Uterus (tissue), 4 donors: ENCODE data around the gene DMAC2L. TPM values are rescaled to one million over a fixed set of nuclear protein-coding genes. Genes with fewer than 3 reads are reported as not detected.
A peak's percentile ranks its signal among the peaks of the same experiment; 100 is the strongest.
"Not testable (repeated sequence)": the region's sequence is repeated elsewhere in the genome, so short reads cannot be mapped to it uniquely, and the experiment has no call there.

ENCODE experiments used
- DNase-seq, 2 donors: peaks; one replicate each; pipeline ENCODE4 v3.0.0-alpha.2; 2019 to 2020
- H3K27ac ChIP-seq, 2 donors: fragments of 200-600 bp; sonication (generic); 1 replicate in 1 of 2; 2 replicates in 1 of 2; pipeline ENCODE4 v1.5.1; 2016 to 2018
- H3K27me3 ChIP-seq, 2 donors: fragments of 200-600 bp; sonication (generic); one replicate each; pipeline ENCODE4 v1.5.1; 2018 to 2019; ENCODE audit warnings: control low read depth in 1 of 2
- H3K36me3 ChIP-seq, 2 donors: fragments of 200-600 bp; sonication (generic); one replicate each; pipeline ENCODE4 v1.5.1; 2019; ENCODE audit warnings: control low read depth in 1 of 2
- H3K4me1 ChIP-seq, 2 donors: fragments of 200-600 bp; sonication (generic); one replicate each; pipeline ENCODE4 v1.5.1; 2018 to 2019; ENCODE audit warnings: control low read depth in 1 of 2
- H3K4me3 ChIP-seq, 2 donors: fragments of 200-600 bp; sonication (generic); 1 replicate in 1 of 2; 2 replicates in 1 of 2; pipeline ENCODE4 v1.5.1; 2018 to 2019; ENCODE audit warnings: mild to moderate bottlenecking in 1 of 2
- H3K9me3 ChIP-seq, 2 donors: fragments of 200-600 bp; sonication (generic); one replicate each; pipeline ENCODE4 v1.5.1; 2019; ENCODE audit warnings: control low read depth in 1 of 2
- CTCF ChIP-seq, 4 experiments: fragments of 200-600 bp in 2 of 4; fragments of 450-650 bp in 2 of 4; sonication (generic) in 2 of 4; IDR thresholded peaks; one replicate each; pipeline ENCODE4 v1.5.1; 2016 to 2019; ENCODE audit warnings: antibody characterized with exemption in 4 of 4, mild to moderate bottlenecking in 2 of 4, moderate library complexity in 1 of 4
- POLR2A ChIP-seq, 2 donors: fragments of 450-650 bp; IDR thresholded peaks; one replicate each; pipeline ENCODE4 v1.6.1; 2016; ENCODE audit warnings: antibody characterized with exemption in 2 of 2, mild to moderate bottlenecking in 1 of 2, moderate library complexity in 1 of 2
- intact Hi-C: fragments of 100-400 bp; cut with DNase I; formaldehyde crosslinking; loops from one replicate; pipeline ENCODE4 v1.15.1; 2023; ENCODE audit warnings: low total_unique reads
- total RNA-seq, 4 donors: library from RNA; depleted of rRNA in 3 of 4; stranded (reverse); fragments of >200 nt in 3 of 4; gene quantifications; one replicate each; pipeline versions ENCODE4 v1.1.0 to v1.2.4, GENCODE V29; 2014 to 2023
- donor health status: DM: yes; HTN: yes; CAD: no.

DMAC2L gene
- total RNA-seq, 4 donors from 2014 or later, result 13.1 to 48.4 (median 20.4) TPM

- TF ChIP-seq POLR2A (IDR thresholded peaks at IDR 0.05) (no peak), CTCF (IDR thresholded peaks at IDR 0.05) (no peak)
- Histone ChIP-seq H3K4me3 (no peak overlapping the region), H3K27ac (peak overlapping the region in 1 of 2 donors; percentile 96), H3K9me3 (no peaks in the 10 kb centered on the region), H3K36me3 (no peaks in the 10 kb centered on the region), H3K27me3 (no peaks in the 10 kb centered on the region), H3K4me1 (peaks cover 2 to 8% of the 10 kb centered on the region in 2 donors)
- intact Hi-C loops, result loop anchor here (10.0 kb wide), 1 partner anchor 46 kb away; the partner anchor contains the start of gene CDKL1
- no peak for DNase-seq
Observed at GRCh38 chr14:50348933-50349332, 36.8 kb downstream of the DMAC2L start.

DNA sequence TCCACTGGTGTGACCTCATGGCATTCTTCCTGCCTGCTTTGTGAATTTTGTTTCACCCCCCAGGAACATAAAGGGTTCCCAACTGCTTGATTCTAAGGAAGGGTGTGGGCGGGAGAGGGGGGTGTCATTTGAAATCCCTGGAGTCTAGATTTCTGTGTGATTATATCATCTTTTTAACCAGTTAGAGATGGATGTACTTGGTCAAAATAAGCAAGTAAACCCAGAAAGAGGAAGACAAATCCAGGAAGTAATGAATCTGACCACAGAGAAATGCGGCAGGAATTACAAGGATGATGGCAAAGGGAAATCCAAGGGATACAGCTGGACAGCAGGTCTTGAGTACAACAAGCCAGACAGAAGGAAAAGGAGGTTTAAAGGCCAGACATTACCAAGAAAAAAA is 38.9 kb downstream of the DMAC2L start:
- no peak overlapping the region for H3K4me3 ChIP-seq
- DNase-seq, result no peak
- TF ChIP-seq CTCF (IDR thresholded peaks at IDR 0.05), result no peak
- no peaks in the 10 kb centered on the region for H3K27me3 ChIP-seq
- peaks cover 0 to 4% of the 10 kb centered on the region in 2 donors for H3K4me1 ChIP-seq
- intact Hi-C loops, result no loop called here
- no peaks in the 10 kb centered on the region for H3K36me3 ChIP-seq
- no peaks in the 10 kb centered on the region for H3K9me3 ChIP-seq
- peak overlapping the region in 1 of 2 donors; percentile 13 for H3K27ac ChIP-seq

- DNase-seq, result no peak
- Histone ChIP-seq H3K27ac (peak overlapping the region in 1 of 2 donors; percentile 15), H3K9me3 (no peaks in the 10 kb centered on the region), H3K36me3 (no peaks in the 10 kb centered on the region), H3K4me1 (no peaks in the 10 kb centered on the region), H3K27me3 (no peaks in the 10 kb centered on the region), H3K4me3 (no peak overlapping the region)
- TF ChIP-seq POLR2A (IDR thresholded peaks at IDR 0.05) (no peak), CTCF (IDR thresholded peaks at IDR 0.05) (no peak)
- intact Hi-C loops, result no loop called here
Observed at GRCh38 chr14:50352584-50352983, 40.5 kb downstream of the DMAC2L start.

GRCh38 chr14:50353126-50353525 is 41.0 kb downstream of the DMAC2L start:
- no peak for DNase-seq
- no peaks in the 10 kb centered on the region for H3K36me3 ChIP-seq
- H3K4me1 ChIP-seq, result no peaks in the 10 kb centered on the region
- no peak overlapping the region for H3K4me3 ChIP-seq
- H3K27ac ChIP-seq, result peak overlapping the region in 1 of 2 donors; percentile 15
- no peaks in the 10 kb centered on the region for H3K27me3 ChIP-seq
- intact Hi-C loops, result no loop called here
- no peak for TF ChIP-seq POLR2A (IDR thresholded peaks at IDR 0.05)
- no peak for TF ChIP-seq CTCF (IDR thresholded peaks at IDR 0.05)
- H3K9me3 ChIP-seq, result no peaks in the 10 kb centered on the region

- Histone ChIP-seq H3K27me3 (no peaks in the 10 kb centered on the region), H3K4me3 (no peak overlapping the region), H3K4me1 (no peaks in the 10 kb centered on the region), H3K9me3 (no peaks in the 10 kb centered on the region), H3K36me3 (no peaks in the 10 kb centered on the region), H3K27ac (no peak overlapping the region)
- TF ChIP-seq POLR2A (IDR thresholded peaks at IDR 0.05), result no peak
- DNase-seq, result no peak
- intact Hi-C loops, result no loop called here
Observed at GRCh38 chr14:50354527-50354926, 42.4 kb downstream of the DMAC2L start.

DNA sequence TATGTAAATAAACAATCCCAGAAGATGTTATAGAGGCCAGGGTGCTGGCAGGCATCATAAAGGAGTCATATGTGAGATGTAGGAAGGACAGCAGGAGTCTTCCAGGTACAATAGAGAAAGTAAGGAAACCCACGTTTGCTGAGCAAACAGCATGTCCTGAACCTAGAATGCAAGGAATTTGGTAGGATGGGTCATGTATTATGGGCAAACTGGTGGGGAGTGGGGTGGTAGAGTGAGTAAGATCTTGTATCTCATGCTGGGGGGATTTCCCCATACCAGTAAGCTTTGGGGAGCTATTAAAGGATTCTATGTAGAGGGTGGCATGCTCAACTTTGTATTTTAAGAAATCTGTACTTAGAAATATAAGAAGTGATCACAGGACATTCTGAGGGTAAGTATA is 43.6 kb downstream of the DMAC2L start:
- Histone ChIP-seq H3K4me3 (no peak overlapping the region), H3K9me3 (no peaks in the 10 kb centered on the region), H3K27me3 (no peaks in the 10 kb centered on the region), H3K27ac (no peak overlapping the region), H3K36me3 (no peaks in the 10 kb centered on the region), H3K4me1 (no peaks in the 10 kb centered on the region)
- TF ChIP-seq CTCF (IDR thresholded peaks at IDR 0.05) (no peak), POLR2A (IDR thresholded peaks at IDR 0.05) (no peak)
- intact Hi-C loops, result no loop called here
- DNase-seq, result no peak

DNA sequence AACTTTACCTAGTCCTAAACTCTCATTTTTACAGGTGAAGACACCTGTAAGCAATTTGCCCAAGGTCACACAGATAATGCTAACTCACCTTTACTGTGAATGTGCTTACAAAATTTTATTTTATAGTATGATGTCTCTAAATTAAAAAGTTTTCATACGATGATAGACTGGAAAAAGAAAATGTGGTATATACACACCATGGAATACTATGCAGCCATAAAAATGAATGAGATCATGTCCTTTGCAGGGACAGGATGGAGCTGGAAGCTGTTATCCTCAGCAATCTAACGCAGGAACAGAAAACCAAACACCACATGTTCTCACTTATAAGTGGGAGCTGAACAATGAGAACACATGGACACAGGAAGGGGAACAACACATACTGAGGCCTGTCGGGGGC is 44.2 kb downstream of the DMAC2L start:
- H3K27me3 ChIP-seq, H3K27ac ChIP-seq, intact Hi-C loops: not testable (repeated sequence)

More for the DNA sequence above, 44.2 kb downstream of the DMAC2L start:
- not testable (repeated sequence) for H3K4me3 ChIP-seq, DNase-seq, H3K36me3 ChIP-seq, H3K4me1 ChIP-seq, H3K9me3 ChIP-seq
